BLaER1 treated with 17β-estradiol and CSF1 and Interleukin-3, amounts not matched to agents 10 nM and 100 nM (cell line): ENCODE measurements around the gene ADAMTS9.

Experiments
- H3K27ac ChIP-seq, 11 experiments: shearing (Covaris generic); formaldehyde crosslinking; 2 replicates each; pipeline ENCODE4 v1.8.1; 2022
- H3K27me3 ChIP-seq, 11 experiments: shearing (Covaris generic); formaldehyde crosslinking; 2 replicates each; pipeline ENCODE4 v1.8.1; 2022
- H3K36me3 ChIP-seq, 11 experiments: shearing (Covaris generic); formaldehyde crosslinking; 2 replicates each; pipeline ENCODE4 v1.8.1; 2022
- H3K4me1 ChIP-seq, 10 experiments: shearing (Covaris generic); formaldehyde crosslinking; 2 replicates each; pipeline ENCODE4 v1.8.1; 2022
- H3K4me2 ChIP-seq, 11 experiments: shearing (Covaris generic); formaldehyde crosslinking; 2 replicates each; pipeline ENCODE4 v1.8.1; 2022
- H3K4me3 ChIP-seq, 10 experiments: shearing (Covaris generic); formaldehyde crosslinking; 2 replicates each; pipeline ENCODE4 v1.8.1; 2022
- H3K9ac ChIP-seq, 11 experiments: shearing (Covaris generic); formaldehyde crosslinking; 2 replicates each; pipeline ENCODE4 v1.8.1; 2022
- H3K9me3 ChIP-seq, 11 experiments: shearing (Covaris generic); formaldehyde crosslinking; replicated peaks in 1 of 11; 2 replicates each; pipeline ENCODE4 v1.8.1; 2022
- H4K20me1 ChIP-seq, 11 experiments: shearing (Covaris generic); formaldehyde crosslinking; 2 replicates each; pipeline ENCODE4 v1.8.1; 2022
- Cebpa-rat ChIP-seq, 11 experiments: shearing (Covaris generic); IDR thresholded peaks; 2 replicates each; pipeline ENCODE4 v1.8.1; 2022

ADAMTS9 gene

DNA sequence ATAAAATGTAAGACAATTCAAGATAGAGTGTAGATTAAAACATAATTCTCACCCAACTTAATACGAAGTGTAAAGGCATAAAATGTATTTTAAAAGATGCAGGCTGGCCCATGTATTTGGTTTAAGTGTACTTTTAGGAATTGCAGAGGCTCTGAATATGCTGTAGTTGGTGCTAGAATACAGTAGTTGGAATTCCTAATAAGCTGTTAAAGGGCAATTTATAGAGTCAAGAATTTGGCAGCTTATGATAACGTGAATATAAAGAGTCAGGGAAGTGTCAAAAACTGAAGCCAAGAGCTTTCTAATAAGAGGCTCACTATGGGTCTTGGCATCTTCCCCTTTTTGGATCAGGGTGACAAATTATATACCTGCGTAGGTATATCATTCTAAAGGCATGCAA, 36.5 kb downstream of the ADAMTS9 start:
- H3K27me3 ChIP-seq, result no peaks in the 10 kb centered on the region
- H3K4me2 ChIP-seq, result no peak overlapping the region
- no peaks in the 10 kb centered on the region for H3K4me1 ChIP-seq
- no peaks in the 10 kb centered on the region for H4K20me1 ChIP-seq
- H3K9ac ChIP-seq, result no peak overlapping the region
- no peak overlapping the region for H3K27ac ChIP-seq
- no peak overlapping the region for H3K4me3 ChIP-seq
- no peaks in the 10 kb centered on the region for H3K9me3 ChIP-seq
- H3K36me3 ChIP-seq, result no peaks in the 10 kb centered on the region
- TF ChIP-seq Cebpa-rat (IDR thresholded peaks at IDR 0.05), result no peak

DNA sequence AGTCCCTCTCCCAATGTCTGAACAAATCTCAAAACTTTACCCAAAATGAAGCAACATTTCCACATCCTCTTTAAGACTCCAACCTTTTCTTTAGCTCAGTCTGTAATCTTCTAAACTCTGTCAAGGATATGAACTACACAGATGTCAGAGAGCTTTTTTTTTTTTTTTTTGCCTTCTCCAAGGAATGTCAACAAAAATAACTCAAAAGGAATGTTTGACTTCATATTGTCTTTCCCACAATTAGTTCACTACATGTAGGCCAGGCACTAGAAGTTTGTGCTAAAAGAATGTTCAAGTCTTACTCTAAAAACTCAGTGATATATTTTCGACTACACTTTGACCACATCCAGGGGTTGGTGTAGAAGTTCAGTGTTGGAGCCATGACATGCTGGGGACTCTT, 37.1 kb downstream of the ADAMTS9 start:
- Histone ChIP-seq H3K27ac (no peak overlapping the region), H3K4me3 (no peak overlapping the region), H3K9me3 (no peaks in the 10 kb centered on the region), H4K20me1 (no peaks in the 10 kb centered on the region), H3K36me3 (no peaks in the 10 kb centered on the region), H3K9ac (no peak overlapping the region), H3K4me1 (no peaks in the 10 kb centered on the region), H3K4me2 (no peak overlapping the region), H3K27me3 (no peaks in the 10 kb centered on the region)
- TF ChIP-seq Cebpa-rat (IDR thresholded peaks at IDR 0.05), result no peak

DNA sequence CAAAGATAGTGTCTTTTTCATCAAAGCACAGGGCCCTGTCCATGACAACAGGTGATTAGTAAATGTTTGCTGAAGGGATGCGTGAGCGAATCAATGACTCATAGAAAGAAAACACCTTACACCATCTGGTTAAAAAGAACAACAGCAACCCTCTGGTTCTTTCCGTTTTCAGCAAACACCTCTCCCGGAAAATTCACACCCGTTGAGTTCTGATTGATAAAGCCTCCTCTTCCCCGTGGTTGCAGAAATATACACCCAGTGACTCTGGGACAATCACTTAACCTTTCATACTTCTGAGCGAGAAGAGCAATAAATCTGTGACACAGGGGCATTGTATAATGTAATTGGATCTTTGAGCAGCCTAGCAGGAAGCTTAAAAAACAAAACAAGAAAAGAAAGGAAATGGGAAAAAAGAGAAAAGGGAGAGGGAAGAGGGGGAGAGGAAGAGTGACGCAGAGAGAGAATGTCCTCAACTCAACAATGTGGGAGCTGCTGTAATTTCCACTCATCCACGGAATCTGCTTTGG, 37.6 kb downstream of the ADAMTS9 start:
- Histone ChIP-seq H3K9me3 (no peaks in the 10 kb centered on the region), H4K20me1 (no peaks in the 10 kb centered on the region), H3K4me3 (no peak overlapping the region), H3K27ac (no peak overlapping the region), H3K27me3 (no peaks in the 10 kb centered on the region), H3K4me1 (no peaks in the 10 kb centered on the region), H3K4me2 (no peak overlapping the region), H3K9ac (no peak overlapping the region), H3K36me3 (no peaks in the 10 kb centered on the region)
- no peak for TF ChIP-seq Cebpa-rat (IDR thresholded peaks at IDR 0.05)

DNA sequence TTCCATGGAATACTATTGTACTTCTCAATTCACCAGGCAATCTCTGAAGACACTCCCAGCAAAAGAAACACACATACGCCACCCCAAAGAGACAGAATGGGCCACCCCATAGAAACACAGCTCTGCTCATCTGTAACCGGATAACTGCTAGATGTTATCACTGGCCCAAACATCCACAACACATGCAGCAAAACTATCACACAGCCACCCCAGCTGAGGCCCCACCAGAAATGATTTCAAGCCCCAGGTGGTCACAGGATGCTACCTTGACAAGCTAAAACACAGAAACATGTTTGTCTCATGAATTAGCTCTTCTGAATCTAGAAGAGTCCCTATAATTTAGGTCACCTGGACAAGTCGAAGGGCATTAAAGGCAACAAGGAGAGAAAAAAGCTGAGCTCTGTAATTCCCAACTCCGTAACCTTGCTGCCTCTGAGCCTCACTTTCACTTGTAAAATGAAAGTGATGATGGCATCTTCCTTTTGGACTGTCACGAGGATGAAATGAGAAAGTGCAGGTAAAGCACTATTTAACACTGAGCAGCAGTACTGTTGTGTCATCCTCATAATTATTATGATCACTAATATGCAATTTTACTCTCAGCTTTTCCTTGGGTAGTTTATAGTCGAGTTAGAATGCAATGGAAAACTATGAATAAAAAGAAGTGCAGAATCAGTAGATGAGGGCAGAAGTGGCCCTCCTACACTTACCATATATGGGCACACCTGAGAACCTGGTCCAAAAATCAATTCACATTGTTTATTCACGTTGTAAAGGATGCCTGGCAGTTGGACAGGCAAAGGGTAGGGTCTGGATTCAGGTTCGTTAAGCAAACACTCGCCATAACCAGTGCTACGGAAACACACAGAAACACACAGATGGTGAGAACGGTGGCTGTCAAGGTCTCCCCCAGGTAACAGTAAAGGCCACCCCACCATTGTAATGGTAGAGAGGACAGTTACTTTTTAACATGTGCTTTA, 38.6 kb downstream of the ADAMTS9 start:
- H3K9me3 ChIP-seq, result peaks cover 0 to 3% (median 0%) of the 10 kb centered on the region in 11 experiments; a peak in 2 of 22 replicates
- H3K4me1 ChIP-seq, result no peaks in the 10 kb centered on the region
- no peak overlapping the region for H3K4me3 ChIP-seq
- H3K27ac ChIP-seq, result no peak overlapping the region
- TF ChIP-seq Cebpa-rat (IDR thresholded peaks at IDR 0.05), result no peak
- H3K27me3 ChIP-seq, result no peaks in the 10 kb centered on the region
- no peaks in the 10 kb centered on the region; a peak in 1 of 22 replicates for H3K36me3 ChIP-seq
- H4K20me1 ChIP-seq, result no peaks in the 10 kb centered on the region
- H3K9ac ChIP-seq, result no peak overlapping the region
- H3K4me2 ChIP-seq, result no peak overlapping the region

DNA sequence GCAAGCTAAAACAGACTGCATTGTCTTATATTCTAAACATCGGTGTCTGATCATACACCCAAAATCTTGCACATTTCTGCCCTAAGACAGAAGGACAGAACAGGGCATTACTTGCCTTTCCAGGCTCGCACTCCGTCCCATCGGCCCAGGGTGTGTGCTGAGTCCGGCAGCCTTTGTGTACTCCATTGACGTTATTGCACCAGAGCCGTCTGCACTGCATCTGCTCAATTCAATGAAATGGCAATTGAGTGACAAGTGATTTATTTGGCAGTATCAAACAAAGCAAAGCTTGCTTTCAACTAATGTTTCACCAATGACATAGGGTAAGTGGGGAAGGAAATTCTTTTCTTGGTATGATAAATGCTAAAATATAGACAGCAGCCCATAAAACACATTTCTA, 40.0 kb downstream of the ADAMTS9 start:
- TF ChIP-seq Cebpa-rat (IDR thresholded peaks at IDR 0.05), result no peak
- no peak overlapping the region for H3K27ac ChIP-seq
- H3K4me2 ChIP-seq, result no peak overlapping the region
- no peak overlapping the region for H3K9ac ChIP-seq
- no peaks in the 10 kb centered on the region for H4K20me1 ChIP-seq
- no peaks in the 10 kb centered on the region for H3K27me3 ChIP-seq
- H3K36me3 ChIP-seq, result no peaks in the 10 kb centered on the region; a peak in 1 of 22 replicates
- no peaks in the 10 kb centered on the region; a peak in 1 of 20 replicates for H3K4me1 ChIP-seq
- peaks cover 0 to 5% (median 0%) of the 10 kb centered on the region in 11 experiments; a peak in 2 of 22 replicates for H3K9me3 ChIP-seq
- no peak overlapping the region for H3K4me3 ChIP-seq

DNA sequence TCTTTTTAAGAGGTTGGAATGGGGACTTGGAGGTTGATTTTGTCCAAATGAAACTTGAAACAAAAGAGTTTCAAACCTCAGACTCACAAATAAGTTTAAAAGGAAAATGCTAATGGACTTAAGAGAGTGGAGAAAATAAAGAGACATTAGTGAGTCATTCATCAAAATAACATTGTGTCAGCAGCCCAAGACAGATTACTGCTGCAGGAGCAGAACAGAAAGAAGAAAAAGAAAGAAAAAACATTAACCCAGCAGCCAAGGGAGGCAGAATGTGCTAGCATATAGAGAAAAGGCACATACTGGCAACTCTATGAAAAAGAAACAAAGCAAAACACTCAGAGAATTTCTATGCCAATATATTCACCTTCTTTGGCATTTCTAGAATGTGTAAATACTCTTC, 42.6 kb downstream of the ADAMTS9 start:
- Histone ChIP-seq H3K36me3 (no peaks in the 10 kb centered on the region; a peak in 1 of 22 replicates), H3K4me2 (no peak overlapping the region), H3K9ac (no peak overlapping the region), H3K4me1 (no peaks in the 10 kb centered on the region; a peak in 1 of 20 replicates), H3K27me3 (no peaks in the 10 kb centered on the region), H3K4me3 (no peak overlapping the region), H3K9me3 (peaks cover 0 to 5% (median 0%) of the 10 kb centered on the region in 11 experiments; a peak in 2 of 22 replicates), H3K27ac (no peak overlapping the region), H4K20me1 (no peaks in the 10 kb centered on the region)
- TF ChIP-seq Cebpa-rat (IDR thresholded peaks at IDR 0.05), result no peak

DNA sequence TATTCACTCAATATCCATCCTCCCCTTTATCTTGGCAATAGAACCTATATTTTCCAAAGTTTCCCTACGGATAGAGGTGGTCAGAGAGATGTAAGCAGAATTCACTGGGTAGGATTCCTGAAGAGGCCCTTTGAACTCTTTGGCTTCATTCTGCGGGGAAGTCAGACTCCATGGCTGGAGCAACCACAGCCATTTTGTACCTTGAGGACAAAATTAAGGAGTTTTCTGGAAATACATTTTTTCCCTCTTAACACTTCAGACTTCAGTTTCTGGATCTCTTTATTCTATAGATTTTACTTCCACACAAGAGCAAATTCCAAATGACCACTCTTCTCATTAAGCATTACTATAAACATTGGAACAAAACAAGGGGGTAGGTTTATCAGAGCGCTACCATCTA, 43.3 kb downstream of the ADAMTS9 start:
- H3K9ac ChIP-seq, result no peak overlapping the region
- peaks cover 0 to 5% (median 0%) of the 10 kb centered on the region in 11 experiments; a peak in 2 of 22 replicates for H3K9me3 ChIP-seq
- no peaks in the 10 kb centered on the region; a peak in 1 of 20 replicates for H3K4me1 ChIP-seq
- H3K4me2 ChIP-seq, result no peak overlapping the region
- no peaks in the 10 kb centered on the region for H3K27me3 ChIP-seq
- no peaks in the 10 kb centered on the region; a peak in 1 of 22 replicates for H3K36me3 ChIP-seq
- H3K27ac ChIP-seq, result no peak overlapping the region
- no peaks in the 10 kb centered on the region for H4K20me1 ChIP-seq
- no peak for TF ChIP-seq Cebpa-rat (IDR thresholded peaks at IDR 0.05)
- H3K4me3 ChIP-seq, result no peak overlapping the region

DNA sequence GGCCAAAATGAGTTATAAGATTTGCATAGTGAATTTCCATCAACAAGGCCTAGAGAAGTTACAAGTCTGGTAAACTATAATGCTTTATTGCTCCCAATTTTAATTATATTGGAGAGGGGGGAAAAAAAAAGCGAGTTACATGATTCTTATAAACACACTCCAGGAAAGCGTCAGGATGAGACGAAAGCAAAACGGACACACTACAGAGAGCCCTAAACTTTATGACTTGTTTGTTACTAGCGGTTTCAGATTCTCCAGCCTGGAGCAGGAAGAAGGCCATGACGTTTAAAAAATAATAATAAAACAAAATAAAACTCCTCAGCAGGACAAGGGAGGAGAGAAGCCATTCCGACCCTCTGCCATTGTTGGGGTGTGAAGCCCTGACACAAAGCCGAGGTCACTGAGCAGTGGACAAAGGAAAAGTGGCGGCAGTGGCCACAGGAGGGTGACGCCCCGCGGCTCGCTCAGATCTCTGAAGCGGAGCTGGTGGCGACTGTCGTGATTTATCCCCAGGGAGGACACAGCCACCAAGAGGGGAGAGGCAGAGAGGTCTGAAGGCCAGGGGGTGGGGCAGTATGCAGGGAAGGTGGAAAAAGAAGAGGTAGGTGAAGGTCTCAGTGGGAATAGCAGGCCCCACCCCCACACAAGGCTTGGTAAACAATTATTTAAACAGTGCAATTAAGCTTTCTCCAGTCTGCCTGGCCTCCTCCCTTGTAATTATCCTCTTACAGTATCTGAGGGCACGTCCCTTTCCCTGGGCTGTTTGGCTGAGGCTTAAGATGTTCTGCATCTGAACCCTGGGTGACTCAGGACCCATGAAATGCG, 45.3 kb downstream of the ADAMTS9 start:
- no peak overlapping the region for H3K4me3 ChIP-seq
- H4K20me1 ChIP-seq, result no peaks in the 10 kb centered on the region
- H3K9me3 ChIP-seq, result peaks cover 0 to 5% (median 0%) of the 10 kb centered on the region in 11 experiments; a peak in 2 of 22 replicates
- no peaks in the 10 kb centered on the region for H3K27me3 ChIP-seq
- no peaks in the 10 kb centered on the region; a peak in 1 of 20 replicates for H3K4me1 ChIP-seq
- H3K27ac ChIP-seq, result no peak overlapping the region
- no peak for TF ChIP-seq Cebpa-rat (IDR thresholded peaks at IDR 0.05)
- H3K4me2 ChIP-seq, result no peak overlapping the region
- H3K36me3 ChIP-seq, result no peaks in the 10 kb centered on the region; a peak in 1 of 22 replicates
- H3K9ac ChIP-seq, result no peak overlapping the region

DNA sequence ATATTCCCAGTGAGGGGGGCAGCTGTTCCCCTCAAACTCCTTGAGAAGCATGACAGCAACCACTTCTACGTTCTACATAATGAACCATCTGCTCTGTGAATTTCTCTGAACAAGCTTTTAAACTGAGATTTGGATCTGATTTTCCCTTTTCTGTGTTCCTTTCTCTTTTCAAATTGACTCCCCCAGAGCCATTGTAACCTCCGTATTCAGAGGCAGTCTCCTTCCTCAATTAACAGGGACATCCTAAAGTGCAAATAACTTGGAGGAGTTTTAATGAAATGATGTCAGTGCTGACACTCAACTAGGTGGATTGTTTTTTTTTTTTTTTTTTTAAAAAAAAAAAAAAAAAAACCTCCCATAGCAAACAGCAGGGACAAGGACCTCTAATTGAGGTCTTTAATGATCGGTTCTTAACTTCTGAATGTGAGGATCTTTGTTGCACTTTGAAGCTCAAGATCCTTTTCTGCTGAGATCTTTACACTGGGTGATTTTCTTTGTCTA, 48.8 kb downstream of the ADAMTS9 start:
- H3K9me3 ChIP-seq, result 0 out of 22 replicates have a peak, but pooled peaks cover 0 to under 1% (median 0%) of the 10 kb centered on the region in 11 experiments
- H3K36me3 ChIP-seq, result no peaks in the 10 kb centered on the region
- TF ChIP-seq Cebpa-rat (IDR thresholded peaks at IDR 0.05), result no peak

More for the DNA sequence above, 48.8 kb downstream of the ADAMTS9 start:
- Histone ChIP-seq H3K27ac (no peak overlapping the region), H3K4me3 (no peak overlapping the region), H3K27me3 (no peaks in the 10 kb centered on the region), H3K4me2 (no peak overlapping the region), H4K20me1 (no peaks in the 10 kb centered on the region), H3K4me1 (no peaks in the 10 kb centered on the region; a peak in 1 of 20 replicates), H3K9ac (no peak overlapping the region)
